Osteocyte (in vitro differentiated cells): ENCODE data around the gene AKAIN1. TPM values are rescaled to one million over a fixed set of nuclear protein-coding genes. Genes with fewer than 3 reads are reported as not detected.

Experiments
- DNase-seq: peaks from one replicate; pipeline ENCODE4 v3.0.0; 2021; ENCODE audit warnings: mixed read lengths; ENCODE audit not compliant: unreplicated experiment; ENCODE audit errors: extremely low spot score
- H3K27ac Mint-ChIP-seq: one replicate; pipeline ENCODE4 v1.8.0; 2021; ENCODE audit warnings: mild to moderate bottlenecking, mixed read lengths; ENCODE audit not compliant: unreplicated experiment
- H3K27me3 Mint-ChIP-seq: one replicate; pipeline ENCODE4 v1.8.0; 2021; ENCODE audit warnings: mixed read lengths; ENCODE audit not compliant: unreplicated experiment
- H3K36me3 Mint-ChIP-seq: one replicate; pipeline ENCODE4 v1.8.0; 2021; ENCODE audit warnings: mixed read lengths; ENCODE audit not compliant: unreplicated experiment
- H3K4me1 Mint-ChIP-seq: one replicate; pipeline ENCODE4 v1.8.0; 2021; ENCODE audit warnings: mixed read lengths; ENCODE audit not compliant: unreplicated experiment
- H3K4me3 Mint-ChIP-seq: one replicate; pipeline ENCODE4 v1.8.0; 2021; ENCODE audit warnings: mild to moderate bottlenecking, moderate library complexity, mixed read lengths; ENCODE audit not compliant: unreplicated experiment
- H3K9me3 Mint-ChIP-seq: one replicate; pipeline ENCODE4 v1.8.0; 2021; ENCODE audit warnings: mixed read lengths; ENCODE audit not compliant: unreplicated experiment
- total RNA-seq: library from RNA; stranded (reverse); gene quantifications from 2 replicates; pipeline ENCODE4 v1.2.1, GENCODE V29; 2021
- TF ChIP-seq, protein P1 (sequence below): fragments of 200-600 bp; sonication (generic); IDR thresholded peaks from 2 replicates; pipeline ENCODE4 v1.5.0; 2021; ENCODE audit warnings: antibody characterized with exemption, mild to moderate bottlenecking, moderate library complexity

The AKAIN1 gene
- total RNA-seq, 1 donor from 2014 or later: not detected

DNA sequence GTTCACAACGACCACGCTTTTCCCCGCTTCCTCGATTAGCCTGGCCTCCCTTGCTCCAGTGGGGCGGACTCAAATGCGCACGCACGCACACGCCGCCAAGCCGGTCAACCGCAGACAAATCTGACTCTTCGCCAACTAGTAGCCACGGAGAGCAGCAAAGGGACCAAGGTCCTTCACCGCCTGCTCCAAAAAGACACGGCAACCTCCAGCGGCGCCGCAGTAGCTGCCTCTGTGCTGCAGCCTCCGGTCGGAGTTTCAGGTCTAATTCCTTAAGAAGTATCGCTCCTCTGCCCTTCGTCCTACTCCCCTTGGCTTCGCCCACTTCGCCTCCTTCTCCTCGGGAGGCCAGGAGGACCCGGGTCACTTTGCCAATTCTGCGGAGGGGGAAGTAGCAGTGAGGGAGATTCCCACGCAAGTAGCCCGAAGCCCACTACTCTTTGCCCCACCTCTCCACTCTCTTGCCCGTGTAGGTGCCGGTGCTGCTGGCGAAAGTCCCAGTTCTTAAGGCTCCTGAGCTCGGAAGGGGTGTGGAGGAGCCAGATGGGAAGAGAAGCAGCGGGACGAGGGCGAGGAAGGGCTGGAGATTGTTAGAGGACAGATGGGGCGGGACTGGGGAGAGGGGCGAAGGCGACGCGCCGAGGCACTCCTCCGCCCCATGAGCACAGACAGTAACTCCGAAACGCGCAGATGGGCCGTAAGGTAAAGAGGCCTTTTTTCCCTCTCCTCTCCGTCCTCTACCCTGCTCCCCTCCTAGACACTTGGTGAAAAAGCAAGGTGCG is 615 bp downstream of the AKAIN1 start:
- TF ChIP-seq, protein P1, sequence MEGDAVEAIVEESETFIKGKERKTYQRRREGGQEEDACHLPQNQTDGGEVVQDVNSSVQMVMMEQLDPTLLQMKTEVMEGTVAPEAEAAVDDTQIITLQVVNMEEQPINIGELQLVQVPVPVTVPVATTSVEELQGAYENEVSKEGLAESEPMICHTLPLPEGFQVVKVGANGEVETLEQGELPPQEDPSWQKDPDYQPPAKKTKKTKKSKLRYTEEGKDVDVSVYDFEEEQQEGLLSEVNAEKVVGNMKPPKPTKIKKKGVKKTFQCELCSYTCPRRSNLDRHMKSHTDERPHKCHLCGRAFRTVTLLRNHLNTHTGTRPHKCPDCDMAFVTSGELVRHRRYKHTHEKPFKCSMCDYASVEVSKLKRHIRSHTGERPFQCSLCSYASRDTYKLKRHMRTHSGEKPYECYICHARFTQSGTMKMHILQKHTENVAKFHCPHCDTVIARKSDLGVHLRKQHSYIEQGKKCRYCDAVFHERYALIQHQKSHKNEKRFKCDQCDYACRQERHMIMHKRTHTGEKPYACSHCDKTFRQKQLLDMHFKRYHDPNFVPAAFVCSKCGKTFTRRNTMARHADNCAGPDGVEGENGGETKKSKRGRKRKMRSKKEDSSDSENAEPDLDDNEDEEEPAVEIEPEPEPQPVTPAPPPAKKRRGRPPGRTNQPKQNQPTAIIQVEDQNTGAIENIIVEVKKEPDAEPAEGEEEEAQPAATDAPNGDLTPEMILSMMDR: no peak
- Mint-ChIP-seq H3K9me3 (no peaks in the 10 kb centered on the region), H3K4me1 (peaks cover 5% of the 10 kb centered on the region), H3K27ac (no peak overlapping the region), H3K27me3 (peaks cover 33% of the 10 kb centered on the region), H3K36me3 (no peaks in the 10 kb centered on the region), H3K4me3 (no peak overlapping the region)
- no peak for DNase-seq

DNA sequence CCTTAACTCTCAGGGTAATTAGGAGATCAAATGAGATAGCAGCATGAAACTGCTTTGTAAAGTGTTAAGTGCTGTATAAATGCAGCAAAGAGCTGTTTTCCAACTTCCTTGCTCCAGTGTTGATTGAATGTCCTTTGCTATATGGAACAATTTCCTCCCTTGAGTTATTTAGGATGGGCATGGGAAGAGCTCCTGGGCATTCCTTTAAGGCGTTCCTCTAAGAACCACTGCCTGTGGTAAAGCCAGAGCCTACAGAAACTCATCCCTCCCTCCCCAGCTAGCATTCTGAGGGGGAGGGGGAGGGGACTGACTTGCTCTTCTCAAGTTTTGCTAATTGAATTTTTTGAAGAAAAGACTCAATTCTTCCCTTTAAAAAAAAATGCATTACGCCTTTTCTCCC is 1.4 kb downstream of the AKAIN1 start:
- TF ChIP-seq, protein P1: no peak
- Mint-ChIP-seq H3K9me3 (no peaks in the 10 kb centered on the region), H3K27ac (no peak overlapping the region), H3K36me3 (no peaks in the 10 kb centered on the region), H3K4me1 (peaks cover 5% of the 10 kb centered on the region), H3K27me3 (peaks cover 33% of the 10 kb centered on the region), H3K4me3 (no peak overlapping the region)
- DNase-seq: no peak

DNA sequence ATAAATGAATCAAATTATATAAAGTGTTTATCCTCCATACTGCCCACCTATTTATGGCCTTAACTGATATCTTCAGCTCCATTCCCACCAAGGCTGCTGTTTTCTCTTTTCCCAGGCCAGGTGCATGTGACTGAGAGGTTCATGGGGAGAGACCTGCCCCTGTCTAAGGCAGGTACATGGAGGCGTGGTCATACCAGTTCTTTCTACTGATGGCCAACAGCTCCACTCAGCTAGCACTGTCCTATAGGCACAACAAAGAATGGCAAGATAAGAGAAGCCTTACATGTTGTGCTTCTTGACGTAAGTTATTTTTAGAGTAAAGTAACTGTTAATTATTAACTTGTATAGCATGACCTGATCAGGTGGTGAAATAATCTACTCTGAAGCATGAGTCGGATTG is 16.8 kb downstream of the AKAIN1 start:
- Mint-ChIP-seq H3K9me3 (no peaks in the 10 kb centered on the region), H3K36me3 (no peaks in the 10 kb centered on the region), H3K4me3 (no peak overlapping the region), H3K27ac (no peak overlapping the region), H3K27me3 (no peaks in the 10 kb centered on the region), H3K4me1 (no peaks in the 10 kb centered on the region)
- no peak for DNase-seq
- TF ChIP-seq, protein P1: no peak

DNA sequence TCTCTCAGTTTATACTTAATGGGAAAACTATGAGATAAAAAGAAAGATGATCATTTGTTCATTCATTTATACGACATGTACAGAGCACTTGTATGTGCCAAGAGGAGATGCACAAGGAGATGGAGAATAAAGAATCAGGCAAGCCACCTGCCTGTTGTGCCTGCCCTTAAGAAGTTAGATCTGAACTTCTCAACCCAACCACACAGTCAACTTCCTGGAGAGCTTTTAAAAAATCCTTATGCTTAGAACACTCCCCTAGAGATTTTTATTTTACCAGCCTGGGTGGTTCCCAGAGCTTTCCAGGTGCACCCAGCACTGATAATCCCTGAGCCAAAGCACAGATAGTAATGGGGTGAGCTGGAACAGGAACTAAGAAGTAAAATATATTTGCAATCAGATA is 18.5 kb downstream of the AKAIN1 start:
- TF ChIP-seq, protein P1: no peak
- H3K9me3 Mint-ChIP-seq: no peaks in the 10 kb centered on the region
- H3K4me1 Mint-ChIP-seq: no peaks in the 10 kb centered on the region
- no peaks in the 10 kb centered on the region for H3K27me3 Mint-ChIP-seq
- no peak overlapping the region for H3K27ac Mint-ChIP-seq
- no peak for DNase-seq
- H3K36me3 Mint-ChIP-seq: no peaks in the 10 kb centered on the region
- no peak overlapping the region for H3K4me3 Mint-ChIP-seq

DNA sequence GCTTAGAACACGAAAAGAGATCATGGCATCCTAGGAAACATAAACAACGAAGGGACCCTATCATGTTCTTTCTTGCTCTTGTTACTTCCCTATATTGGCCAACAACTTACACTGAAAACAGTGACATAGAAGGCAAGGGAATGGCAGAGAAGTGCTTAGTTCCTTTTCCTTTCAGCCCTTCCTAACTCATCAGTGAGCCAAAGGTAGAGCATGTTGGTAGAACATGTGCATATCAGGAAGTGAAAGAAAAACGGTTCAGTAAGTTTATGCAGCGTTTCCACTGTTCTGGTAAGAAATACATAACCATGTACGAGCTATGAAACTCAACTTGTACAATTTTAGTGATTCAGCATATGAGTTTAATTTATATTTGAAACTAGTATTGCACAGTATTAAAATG is 21.7 kb downstream of the AKAIN1 start:
- H3K27ac Mint-ChIP-seq: no peak overlapping the region
- H3K4me1 Mint-ChIP-seq: no peaks in the 10 kb centered on the region
- TF ChIP-seq, protein P1: no peak
- H3K9me3 Mint-ChIP-seq: no peaks in the 10 kb centered on the region
- DNase-seq: no peak
- H3K27me3 Mint-ChIP-seq: no peaks in the 10 kb centered on the region
- H3K4me3 Mint-ChIP-seq: no peak overlapping the region
- H3K36me3 Mint-ChIP-seq: no peaks in the 10 kb centered on the region
